Small intestine (tissue), 7 donors: Measurements from ENCODE around the gene C1R. TPM values are rescaled to one million over a fixed set of nuclear protein-coding genes. Genes with fewer than 3 reads are reported as not detected.

Source experiments
- DNase-seq, 2 donors: peaks; one replicate each; pipeline versions ENCODE4 v3.0.0 to v3.0.0-alpha.2; 2013
- FAIRE-seq: peaks from 2 replicates; lab custom pipeline; 2012; peaks lifted over from hg19 to GRCh38; lab: Jason Lieb, UNC
- H3K27ac ChIP-seq, 3 donors: one replicate each; pipeline ENCODE4 v1.5.1; 2013; ENCODE audit warnings: low read length in 2 of 3, mild to moderate bottlenecking in 2 of 3, control low read depth in 1 of 3, inconsistent platforms in 1 of 3, low read depth in 1 of 3, moderate library complexity in 1 of 3
- H3K27me3 ChIP-seq, 3 donors: one replicate each; pipeline ENCODE4 v1.6.1; 2013; ENCODE audit warnings: low read length in 3 of 3, inconsistent platforms in 1 of 3; ENCODE audit not compliant: control insufficient read depth in 3 of 3, insufficient read depth in 3 of 3
- H3K36me3 ChIP-seq, 3 donors: one replicate each; pipeline ENCODE4 v1.6.1; 2013; ENCODE audit warnings: low read length in 3 of 3, inconsistent platforms in 1 of 3, low read depth in 1 of 3, mild to moderate bottlenecking in 1 of 3, moderate library complexity in 1 of 3; ENCODE audit not compliant: control insufficient read depth in 3 of 3, insufficient read depth in 2 of 3
- H3K4me1 ChIP-seq, 3 donors: one replicate each; pipeline ENCODE4 v1.6.1; 2013; ENCODE audit warnings: low read length in 2 of 3, inconsistent platforms in 1 of 3, low read depth in 1 of 3, mild to moderate bottlenecking in 1 of 3, moderate library complexity in 1 of 3; ENCODE audit not compliant: control insufficient read depth in 3 of 3, insufficient read depth in 2 of 3
- H3K4me3 ChIP-seq, 3 donors: one replicate each; pipeline ENCODE4 v1.5.1; 2013; ENCODE audit warnings: low read length in 3 of 3, control low read depth in 1 of 3, inconsistent platforms in 1 of 3, low read depth in 1 of 3, mild to moderate bottlenecking in 1 of 3, moderate library complexity in 1 of 3
- H3K9me3 ChIP-seq, 2 donors: one replicate each; pipeline ENCODE4 v1.6.1; 2013; ENCODE audit warnings: low read depth in 1 of 2, low read length in 1 of 2; ENCODE audit not compliant: control insufficient read depth in 2 of 2, insufficient read depth in 1 of 2
- WGBS, 3 donors: extraction: QIAGEN DNeasy Blood & Tissue Kit; methylation state at CpG; one replicate each; pipeline ENCODE4 v1.1.7; 2013; 5-methylcytosine and 5-hydroxymethylcytosine counted together
- polyA plus RNA-seq, 4 donors: library from polyadenylated mRNA; stranded (reverse) in 3 of 4; unstranded in 1 of 4; fragments of 200-250 nt in 3 of 4; fragments of 120-200 nt in 1 of 4; gene quantifications; one replicate each; pipeline versions ENCODE4 v1.2.1 to v1.2.3, GENCODE V29; 2013
- donor health status: healthy with polysubstance abuse.
- donor health status: control.
- donor health status: control.
- donor health status: Bipolar disorder and iron deficiency.
- donor health status: healthy.

The C1R gene
- polyA plus RNA-seq, 4 donors = 4.5 to 254 (median 22.9) TPM

GRCh38 chr12:7123806-7124522, 31.7 kb upstream of the C1R start:
- peak in 1 of 2 donors; percentile 54 for DNase-seq
- no peaks in the 10 kb centered on the region for H3K27me3 ChIP-seq
- WGBS, 3 donors = 65 to 77% (median 73%) methylated on average over 11 of the region's 11 CpGs
- FAIRE-seq = no peak
- H3K4me3 ChIP-seq = no peak overlapping the region
- H3K4me1 ChIP-seq = peaks cover 0 to 35% (median 2%) of the 10 kb centered on the region in 3 donors
- peak overlapping the region in 2 of 3 donors; percentile 37 to 40 for H3K27ac ChIP-seq
- peaks cover 0 to 38% (median 2%) of the 10 kb centered on the region in 3 donors for H3K36me3 ChIP-seq
- H3K9me3 ChIP-seq = no peaks in the 10 kb centered on the region

GRCh38 chr12:7122811-7123769, 30.8 kb upstream of the C1R start:
- 63 to 92% (median 89%) methylated on average over 7 of the region's 7 CpGs for WGBS, 3 donors
- H3K27ac ChIP-seq = peak overlapping the region in 1 of 3 donors; percentile 22
- H3K27me3 ChIP-seq = no peaks in the 10 kb centered on the region
- DNase-seq (no peak), FAIRE-seq (no peak)
- H3K4me1 ChIP-seq = peaks cover 0 to 32% (median 3%) of the 10 kb centered on the region in 3 donors
- H3K36me3 ChIP-seq = peaks cover 0 to 43% (median 2%) of the 10 kb centered on the region in 3 donors
- no peaks in the 10 kb centered on the region for H3K9me3 ChIP-seq
- H3K4me3 ChIP-seq = no peak overlapping the region

GRCh38 chr12:7121324-7121723, 29.1 kb upstream of the C1R start:
- WGBS, 3 donors = 73 to 85% (median 76%) methylated on average over 5 of the region's 5 CpGs
- Histone ChIP-seq H3K36me3 (peaks cover 0 to 57% (median 2%) of the 10 kb centered on the region in 3 donors), H3K4me3 (no peak overlapping the region), H3K9me3 (no peaks in the 10 kb centered on the region), H3K27ac (no peak overlapping the region), H3K4me1 (peaks cover 0 to 33% (median 5%) of the 10 kb centered on the region in 3 donors), H3K27me3 (no peaks in the 10 kb centered on the region)
- DNase-seq (no peak), FAIRE-seq (no peak)

- Histone ChIP-seq H3K4me3 (no peak overlapping the region), H3K27ac (no peak overlapping the region), H3K9me3 (no peaks in the 10 kb centered on the region), H3K36me3 (peaks cover 0 to 69% (median 2%) of the 10 kb centered on the region in 3 donors), H3K27me3 (no peaks in the 10 kb centered on the region), H3K4me1 (peaks cover 0 to 33% (median 5%) of the 10 kb centered on the region in 3 donors)
- FAIRE-seq (no peak), DNase-seq (no peak)
- 92 to 93% (median 92%) methylated on average over 5 of the region's 5 CpGs for WGBS, 3 donors
Observed at GRCh38 chr12:7120166-7120565, 27.9 kb upstream of the C1R start.

GRCh38 chr12:7118881-7119280, 26.6 kb upstream of the C1R start:
- no peak overlapping the region for H3K27ac ChIP-seq
- 78 to 90% (median 88%) methylated on average over 3 of the region's 3 CpGs for WGBS, 3 donors
- H3K4me1 ChIP-seq = peaks cover 0 to 25% (median 5%) of the 10 kb centered on the region in 3 donors
- DNase-seq (no peak), FAIRE-seq (no peak)
- H3K4me3 ChIP-seq = no peak overlapping the region
- H3K9me3 ChIP-seq = no peaks in the 10 kb centered on the region
- peaks cover 0 to 75% (median 2%) of the 10 kb centered on the region in 3 donors for H3K36me3 ChIP-seq
- H3K27me3 ChIP-seq = no peaks in the 10 kb centered on the region

- Histone ChIP-seq H3K9me3 (no peaks in the 10 kb centered on the region), H3K27me3 (no peaks in the 10 kb centered on the region), H3K27ac (peak overlapping the region in 2 of 3 donors; percentile 63 to 78), H3K4me1 (peaks cover 0 to 18% (median 3%) of the 10 kb centered on the region in 3 donors), H3K4me3 (no peak overlapping the region), H3K36me3 (peaks cover 0 to 71% (median 2%) of the 10 kb centered on the region in 3 donors)
- DNase-seq (peak; percentile 63 to 93), FAIRE-seq (no peak)
- WGBS, 3 donors = 21 to 64% (median 53%) methylated on average over 3 of the region's 3 CpGs
Observed at GRCh38 chr12:7117670-7118069, 25.4 kb upstream of the C1R start.

GRCh38 chr12:7116916-7117315, 24.7 kb upstream of the C1R start:
- no peaks in the 10 kb centered on the region for H3K9me3 ChIP-seq
- WGBS, 3 donors = 90 to 95% (median 95%) methylated on average over 9 of the region's 9 CpGs
- peaks cover 0 to 18% (median 3%) of the 10 kb centered on the region in 3 donors for H3K4me1 ChIP-seq
- H3K36me3 ChIP-seq = peaks cover 0 to 64% (median 0%) of the 10 kb centered on the region in 3 donors
- no peak for FAIRE-seq
- H3K4me3 ChIP-seq = no peak overlapping the region
- no peak overlapping the region for H3K27ac ChIP-seq
- no peak for DNase-seq
- no peaks in the 10 kb centered on the region for H3K27me3 ChIP-seq

- Histone ChIP-seq H3K27ac (no peak overlapping the region), H3K36me3 (peaks cover 0 to 62% (median 0%) of the 10 kb centered on the region in 3 donors), H3K9me3 (no peaks in the 10 kb centered on the region), H3K27me3 (no peaks in the 10 kb centered on the region), H3K4me1 (peaks cover 0 to 18% (median 3%) of the 10 kb centered on the region in 3 donors), H3K4me3 (no peak overlapping the region)
- 83 to 88% (median 86%) methylated on average over 3 of the region's 3 CpGs for WGBS, 3 donors
- FAIRE-seq (no peak), DNase-seq (no peak)
Observed at GRCh38 chr12:7116196-7116595, 24.0 kb upstream of the C1R start.
